Stimulated activated CD8-positive, alpha-beta memory T cell treated with anti-CD3 and anti-CD28 coated beads, Interleukin-12 subunit alpha, Interleukin-12 subunit beta, amount 100 ng/mL, for 1 hour (primary cell): ENCODE results near the gene ZNF57.
"Not testable (repeated sequence)": the region's sequence is repeated elsewhere in the genome, so short reads cannot be mapped to it uniquely, and the experiment has no call there.

Source experiments
- DNase-seq: peaks from one replicate; pipeline ENCODE4 v3.0.0-alpha.2; 2020; ENCODE audit warnings: low read depth

ZNF57 gene

DNA sequence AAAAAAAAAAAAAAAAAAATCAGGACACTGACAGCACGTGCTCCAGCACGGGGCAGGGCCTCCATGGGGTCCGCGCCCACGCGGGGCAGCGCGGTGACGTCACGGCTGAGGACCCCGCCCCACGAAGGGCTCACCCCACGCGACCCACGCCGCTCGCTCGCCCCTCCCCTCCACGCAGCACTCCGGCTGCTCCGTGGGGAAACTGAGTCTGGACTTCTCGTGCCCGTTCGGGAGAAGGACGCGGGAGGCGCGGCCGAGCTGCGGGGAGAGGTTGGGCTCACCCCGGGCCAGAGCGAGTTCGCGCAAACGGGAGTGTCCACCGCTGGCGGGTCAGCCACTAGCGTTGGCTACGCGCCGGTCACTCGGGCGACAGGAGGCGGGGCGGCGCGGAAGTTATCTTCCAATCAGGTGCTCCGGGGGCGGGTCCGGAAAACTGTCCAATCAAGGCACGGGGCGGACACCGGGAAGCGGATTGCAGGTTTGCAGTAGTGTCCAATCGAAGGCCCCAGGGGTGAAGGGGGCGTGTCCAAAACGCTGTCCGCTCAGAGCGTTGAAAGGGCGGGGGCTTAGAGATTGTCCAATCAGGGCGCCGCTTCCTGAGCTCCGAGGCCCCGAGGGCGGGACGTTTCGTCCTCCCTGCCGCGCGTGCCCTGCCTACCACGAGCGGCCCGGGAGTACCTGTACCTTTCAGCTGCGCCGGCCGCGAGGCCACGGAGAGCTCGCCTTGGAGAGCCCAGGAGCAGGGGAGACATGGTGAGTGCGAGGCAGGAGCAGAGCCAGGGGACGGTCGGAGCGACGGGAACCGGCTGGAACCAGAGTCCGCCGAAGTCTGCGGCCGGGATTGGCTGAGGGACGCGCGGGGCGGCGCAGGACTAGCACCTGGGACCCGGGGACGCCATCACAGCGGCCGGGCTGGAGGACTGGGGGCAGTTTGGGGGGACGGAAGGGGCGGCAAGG lies at the start of gene ZNF57:
TSS of gene ZNF57 (plus strand) at position 633 of the 957 bp plus-strand sequence. CDS start at position 751, 118 bp downstream.
- peak; percentile 95 for DNase-seq

- DNase-seq: no peak
Observed at GRCh38 chr19:2852598-2852997, 48.1 kb upstream of the ZNF57 start.

DNA sequence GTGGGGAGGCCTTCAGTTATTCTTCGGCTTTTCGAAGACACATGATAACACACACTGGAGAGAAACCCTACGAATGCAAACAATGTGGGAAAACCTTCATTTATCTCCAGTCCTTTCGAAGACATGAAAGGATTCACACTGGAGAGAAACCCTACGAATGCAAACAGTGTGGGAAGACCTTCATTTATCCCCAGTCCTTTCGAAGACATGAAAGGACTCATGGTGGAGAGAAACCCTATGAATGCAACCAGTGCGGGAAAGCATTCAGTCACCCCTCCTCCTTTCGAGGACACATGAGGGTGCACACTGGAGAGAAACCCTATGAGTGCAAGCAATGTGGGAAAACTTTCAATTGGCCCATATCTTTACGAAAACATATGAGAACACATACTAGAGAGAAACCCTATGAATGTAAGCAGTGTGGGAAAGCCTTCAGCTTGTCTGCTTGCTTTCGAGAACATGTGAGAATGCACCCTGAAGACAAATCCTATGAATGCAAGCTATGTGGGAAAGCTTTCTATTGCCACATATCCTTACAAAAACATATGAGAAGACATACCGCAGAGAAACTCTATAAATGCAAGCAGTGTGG lies 47.6 kb upstream of the ZNF57 start:
- DNase-seq: no peak

GRCh38 chr19:2854849-2855248 lies 45.9 kb upstream of the ZNF57 start:
- DNase-seq: no peak

DNA sequence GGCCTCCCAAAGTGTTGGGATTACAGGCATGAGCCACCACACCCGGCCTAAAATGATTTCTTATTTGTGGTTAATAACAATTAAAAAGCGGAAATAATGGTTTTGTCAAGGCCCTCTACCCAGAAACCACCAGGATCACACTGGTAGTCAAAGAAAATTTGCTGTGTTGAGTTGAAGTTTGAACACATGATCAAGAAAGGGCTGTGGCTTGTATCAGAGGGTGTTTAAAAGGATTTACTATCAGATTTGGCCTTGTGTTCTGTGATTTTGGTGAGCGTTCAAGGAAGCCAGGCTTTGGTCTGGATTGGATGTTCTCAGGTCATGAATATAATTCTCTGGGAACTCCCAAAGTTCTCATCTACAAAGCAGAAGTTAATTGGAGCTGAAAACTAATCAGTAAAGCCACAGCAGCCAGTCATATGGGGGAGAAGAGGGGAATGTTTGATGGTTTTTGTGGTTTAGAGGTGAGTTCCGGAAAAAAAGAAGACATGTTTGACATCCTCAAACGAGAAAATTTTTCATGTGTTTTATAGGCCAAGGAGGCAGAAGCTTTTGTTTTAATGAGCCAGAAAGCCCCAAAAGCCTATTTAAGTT lies 44.2 kb upstream of the ZNF57 start:
- DNase-seq: no peak

DNA sequence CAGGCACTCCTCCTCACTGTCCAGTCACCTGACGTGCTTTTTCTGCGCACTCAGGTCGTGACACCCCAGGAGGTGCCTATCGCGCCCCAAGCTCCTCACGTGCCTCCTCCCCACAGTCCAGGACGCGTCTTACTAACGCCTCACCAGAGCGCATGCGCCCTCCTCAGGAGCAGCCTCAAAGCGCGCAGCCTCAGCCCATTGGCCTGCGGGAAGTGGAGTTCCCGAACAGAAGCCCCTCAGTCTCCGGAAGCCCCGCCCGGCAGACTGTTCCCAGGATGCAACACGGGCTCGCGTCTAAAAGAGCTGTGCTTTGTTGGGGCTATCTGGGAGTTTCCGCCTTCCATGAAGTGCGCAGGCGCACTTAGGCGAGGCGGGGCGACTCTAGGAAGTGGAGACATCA lies 41.9 kb upstream of the ZNF57 start:
- DNase-seq: no peak

DNA sequence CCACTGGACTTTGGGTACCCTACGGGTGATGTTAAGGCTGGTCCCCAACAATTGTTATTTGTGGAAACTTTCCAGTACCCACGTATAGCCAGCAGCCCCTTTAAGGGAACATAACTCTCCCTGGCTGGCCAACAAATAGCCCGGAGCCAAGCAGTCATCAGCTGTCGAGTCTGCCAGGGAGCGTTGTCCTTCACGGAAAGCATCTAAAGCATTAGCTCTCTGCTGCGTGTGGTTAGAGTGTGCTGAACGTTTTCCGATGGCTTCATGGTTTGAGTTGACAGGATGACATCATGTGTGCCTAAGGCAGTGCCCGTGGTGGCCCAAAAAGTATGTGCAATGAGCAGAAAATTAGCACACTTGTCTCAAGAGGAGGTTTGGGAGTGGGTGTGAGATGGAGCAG lies 36.9 kb upstream of the ZNF57 start:
- DNase-seq: no peak

GRCh38 chr19:2865334-2866100 lies 35.2 kb upstream of the ZNF57 start:
- no peak for DNase-seq

DNA sequence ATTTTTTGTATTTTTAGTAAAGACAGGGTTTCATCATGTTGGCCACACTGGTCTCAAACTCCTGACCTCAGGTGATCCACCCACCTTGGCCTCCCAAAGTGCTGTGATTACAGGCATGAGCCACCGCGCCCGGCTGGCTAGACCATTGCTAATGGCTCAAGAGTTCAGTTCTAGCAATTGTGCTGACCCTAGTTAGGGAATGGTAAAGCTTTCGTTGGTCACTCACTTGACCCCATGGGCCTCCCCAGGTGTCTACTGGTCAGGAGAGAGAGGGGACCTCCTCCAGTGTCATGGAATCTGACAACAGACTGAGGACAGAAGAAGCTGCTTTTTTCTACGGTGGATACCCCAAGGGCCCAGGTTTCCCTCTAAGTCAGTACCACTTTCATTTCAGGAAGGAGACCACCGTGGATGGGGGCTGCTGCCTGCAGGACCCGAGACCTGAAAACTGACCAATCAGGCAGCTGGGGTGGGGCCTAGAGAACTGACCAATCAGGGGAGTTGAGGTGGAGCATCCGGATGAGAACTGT lies 34.2 kb upstream of the ZNF57 start:
- DNase-seq: no peak

GRCh38 chr19:2867025-2867991 lies 33.4 kb upstream of the ZNF57 start, which contains the start of gene ZNF556:
TSS of gene ZNF556 (plus strand) at chr19:2867335. CDS start at chr19:2867422, 87 bp downstream.
- DNase-seq: no peak

- no peak for DNase-seq
Observed at GRCh38 chr19:2869618-2870017, 31.1 kb upstream of the ZNF57 start.

DNA sequence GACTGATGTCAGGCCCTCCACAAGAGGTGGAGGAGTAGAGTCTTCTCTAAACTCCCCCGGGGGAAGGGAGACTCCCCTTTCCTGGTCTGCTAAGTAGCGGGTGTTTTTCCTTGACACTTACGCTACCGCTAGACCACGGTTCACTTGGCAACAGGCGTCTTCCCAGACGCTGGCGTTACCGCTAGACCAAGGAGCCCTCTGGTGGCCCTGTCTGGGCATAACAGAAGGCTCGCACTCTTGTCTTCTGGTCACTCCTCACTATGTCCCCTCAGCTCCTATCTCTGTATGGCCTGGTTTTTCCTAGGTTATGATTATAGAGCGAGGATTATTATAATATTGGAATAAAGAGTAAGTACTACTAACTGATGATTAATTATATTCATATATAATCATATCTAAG lies 28.6 kb upstream of the ZNF57 start:
- not testable (repeated sequence) for DNase-seq

DNA sequence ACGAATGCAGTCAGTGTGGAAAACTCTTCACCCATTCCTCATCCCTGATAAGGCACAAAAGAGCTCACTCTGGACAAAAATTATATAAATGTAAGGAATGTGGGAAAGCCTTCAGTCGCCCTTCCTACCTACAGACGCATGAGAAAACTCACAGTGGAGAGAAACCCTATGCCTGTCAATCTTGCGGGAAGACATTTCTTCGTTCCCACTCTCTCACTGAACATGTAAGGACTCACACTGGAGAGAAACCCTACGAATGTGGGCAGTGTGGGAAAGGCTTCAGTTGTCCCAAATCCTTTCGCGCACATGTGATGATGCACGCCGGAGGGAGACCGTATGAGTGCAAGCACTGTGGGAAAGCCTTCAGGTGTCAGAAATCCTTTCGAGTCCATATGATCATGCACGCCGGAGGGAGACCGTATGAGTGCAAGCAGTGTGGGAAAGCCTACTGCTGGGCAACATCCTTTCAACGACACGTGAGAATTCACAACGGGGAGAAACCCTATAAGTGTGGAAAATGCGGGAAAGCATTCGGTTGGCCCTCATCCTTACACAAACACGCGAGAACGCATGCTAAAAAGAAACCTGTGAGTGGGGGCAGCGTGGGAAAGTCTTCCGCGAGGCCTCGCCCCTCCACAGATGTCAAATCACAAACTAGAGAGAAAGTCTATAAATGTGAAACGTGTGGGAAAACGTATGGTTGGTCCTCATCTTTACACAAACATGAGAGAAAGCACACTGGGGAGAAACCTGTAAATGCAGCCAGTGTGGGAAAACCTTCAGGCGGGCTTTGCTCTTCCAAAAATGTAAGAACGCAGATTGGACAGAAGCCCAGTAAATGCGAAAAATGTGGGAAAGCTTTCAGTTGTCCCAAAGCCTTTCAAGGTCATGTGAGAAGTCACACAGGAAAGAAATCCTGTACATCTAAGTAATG lies 23.1 kb upstream of the ZNF57 start:
- DNase-seq: no peak

DNA sequence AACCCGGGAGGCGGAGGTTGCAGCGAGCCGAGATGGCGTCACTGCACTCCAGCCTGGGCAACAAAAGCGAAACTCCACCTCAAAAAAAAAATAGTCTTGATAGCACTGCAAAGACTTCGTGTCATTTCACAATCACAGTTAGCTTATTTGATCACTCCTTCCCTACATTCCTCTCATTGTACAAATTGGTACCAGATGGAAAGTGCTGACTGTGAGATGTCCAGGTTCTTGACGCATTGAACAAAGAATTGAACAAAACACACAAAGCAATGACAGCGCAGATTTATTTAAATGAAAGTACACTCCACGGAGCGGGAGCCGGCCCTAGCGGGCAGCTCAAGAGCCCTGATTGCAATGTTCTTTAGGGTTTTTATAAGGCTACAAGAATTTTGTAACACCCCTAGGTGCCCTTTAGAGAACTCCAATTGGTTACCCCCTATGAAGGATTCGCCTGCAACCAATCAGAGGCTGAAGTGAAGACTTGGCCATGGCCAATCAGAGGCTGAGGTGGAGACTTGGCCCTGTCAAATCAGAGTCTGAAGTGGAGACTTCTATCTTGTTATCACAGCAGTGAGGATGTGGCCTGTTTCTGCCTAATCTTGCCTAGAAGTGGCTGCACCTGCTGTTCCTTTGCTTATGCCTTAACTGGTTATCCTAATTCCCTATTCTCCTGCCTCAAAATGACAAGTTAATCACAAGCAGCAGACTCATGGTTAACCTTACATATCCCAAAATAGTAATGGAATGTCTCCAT lies 16.9 kb upstream of the ZNF57 start:
- DNase-seq: no peak

- no peak for DNase-seq
Observed at GRCh38 chr19:2885736-2886135, 15.0 kb upstream of the ZNF57 start.

DNA sequence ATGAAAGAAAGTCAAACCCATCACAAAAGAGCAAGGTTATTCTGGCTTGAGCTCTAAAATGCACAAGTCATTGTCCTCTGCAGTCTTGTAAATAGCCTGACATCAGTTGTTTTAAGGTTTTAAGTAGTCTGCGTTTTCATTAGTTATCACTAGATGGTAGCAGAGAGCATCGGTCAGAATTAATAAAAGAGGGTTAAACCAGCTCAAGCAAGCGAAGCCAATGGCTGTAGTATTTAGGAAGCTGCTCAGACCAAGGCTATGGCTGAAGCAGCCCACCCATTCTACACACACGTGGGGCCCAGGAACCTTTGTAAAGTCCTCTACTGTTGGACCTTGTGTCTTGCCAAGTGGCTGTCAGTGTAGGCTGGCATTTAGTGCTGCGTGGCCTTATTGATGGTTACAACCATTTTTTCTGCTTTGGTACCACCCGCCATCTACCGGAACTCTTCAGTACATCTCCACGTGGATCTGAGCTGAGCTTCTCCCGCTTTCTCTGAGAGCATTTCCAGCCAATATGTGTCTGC lies 13.3 kb upstream of the ZNF57 start:
- DNase-seq: no peak

DNA sequence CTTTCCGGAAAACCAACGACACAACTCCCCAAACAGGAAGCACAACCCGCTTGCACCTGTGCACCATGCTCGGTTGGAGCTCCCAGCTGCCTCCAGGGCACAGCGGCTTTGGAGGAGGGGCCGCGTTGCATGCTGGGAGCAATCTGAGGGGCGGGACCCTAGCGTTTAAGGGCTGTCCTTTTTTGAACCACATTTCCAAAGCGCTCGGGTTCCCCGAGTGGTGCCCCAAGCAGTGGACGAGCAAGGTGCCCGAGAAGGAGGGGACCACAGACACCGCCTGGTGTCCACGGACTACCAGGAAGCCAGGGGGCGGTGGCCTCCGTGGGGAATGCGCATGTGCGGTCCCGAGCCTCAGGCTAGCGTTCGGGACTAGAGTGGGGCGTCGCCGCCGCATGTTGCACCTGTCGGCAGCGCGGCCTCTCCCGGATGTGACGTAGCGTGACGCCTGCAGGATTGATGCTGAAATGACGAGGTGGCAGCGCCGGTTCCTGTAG lies 11.9 kb upstream of the ZNF57 start:
- DNase-seq: peak; percentile 22

DNA sequence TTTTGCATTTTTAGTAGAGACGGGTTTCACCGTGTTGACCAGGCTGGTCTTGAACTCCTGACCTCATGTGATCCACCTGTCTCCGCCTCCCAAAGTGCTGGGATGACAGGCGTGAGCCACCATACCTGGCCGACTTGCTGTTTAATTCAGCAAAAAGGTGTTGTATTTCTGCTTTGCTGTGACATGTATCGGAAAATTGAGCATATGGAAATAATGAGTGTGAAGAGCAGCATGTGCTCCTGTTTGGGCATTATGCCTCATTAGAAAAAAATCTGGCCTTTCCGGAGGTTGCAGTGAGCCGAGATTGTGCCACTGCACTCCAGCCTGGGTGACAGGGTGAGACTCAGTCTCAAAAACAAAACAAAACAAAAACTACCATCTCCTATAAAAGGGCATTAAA lies 10.2 kb upstream of the ZNF57 start:
- DNase-seq: not testable (repeated sequence)
